Esophagus squamous epithelium (tissue), 4 donors: ENCODE results near the gene CKB.

ENCODE experiments used
- CTCF ChIP-seq, 6 experiments: fragments of 450-650 bp in 4 of 6; fragments of 200-600 bp in 2 of 6; sonication (generic) in 2 of 6; IDR thresholded peaks; one replicate each; pipeline ENCODE4 v1.5.1; 2016 to 2019; ENCODE audit warnings: antibody characterized with exemption in 6 of 6, mild to moderate bottlenecking in 4 of 6, moderate library complexity in 4 of 6
- POLR2A ChIP-seq, 4 donors: fragments of 450-650 bp; IDR thresholded peaks; one replicate each; pipeline ENCODE4 v1.6.1; 2017; ENCODE audit warnings: antibody characterized with exemption in 4 of 4, mild to moderate bottlenecking in 4 of 4, moderate library complexity in 3 of 4

GRCh38 chr14:103547941-103548462, 25.4 kb upstream of the CKB start:
- TF ChIP-seq CTCF (IDR thresholded peaks at IDR 0.05) (no peak), POLR2A (IDR thresholded peaks at IDR 0.05) (no peak)
